K562 (cell line): Measurements from ENCODE around the gene NPC1. TPM values are rescaled to one million over a fixed set of nuclear protein-coding genes. Genes with fewer than 3 reads are reported as not detected.

Source experiments
- ATAC-seq: fragments of 200-7000 bp; cut with Tn5 transposase; 3 replicates; pipeline ENCODE4 v1.9.1; 2020; ENCODE audit warnings: moderate library complexity
- BruUV-seq: library from RNA; stranded (reverse); fragments of 400-500 nt; replicated peaks from 2 replicates; lab custom pipeline; 2021; lab: Mats Ljungman, UMichigan
- CTCF ChIA-PET: fragments of 300-600 bp; formaldehyde crosslinking; extraction: SDS; loops from one replicate; lab custom pipeline; 2021; ENCODE audit warnings: low intra/inter-chr PET ratio; lab: Yijun Ruan, JAX
- POLR2A ChIA-PET: fragments of 300-600, 350-650 bp; sonication (Branson Sonifier 250); formaldehyde crosslinking; extraction: SDS; loops from one replicate; lab custom pipeline; 2021; ENCODE audit warnings: antibody characterized with exemption, inconsistent platforms; lab: Yijun Ruan, JAX
- DNase-seq, 4 experiments: peaks; one replicate each; pipeline versions ENCODE4 v3.0.0 to v3.0.0-alpha.2; 2011 to 2018; ENCODE audit warnings: low spot score in 3 of 4, mixed read lengths in 3 of 4; ENCODE audit errors: extremely low read depth in 1 of 4
- FAIRE-seq: peaks from 2 replicates; lab custom pipeline; 2011; peaks lifted over from hg19 to GRCh38; lab: Jason Lieb, UNC
- H2AFZ ChIP-seq: 2 replicates; pipeline ENCODE4 v1.6.0; 2011; ENCODE audit warnings: low read depth, low read length, control low read depth, inconsistent platforms
- H3K27ac ChIP-seq: fragments of 200-600 bp; 3 replicates; pipeline ENCODE4 v1.8.0; 2011; ENCODE audit warnings: low read depth, mild to moderate bottlenecking, control low read depth, inconsistent platforms, low read length, moderate library complexity, mixed read lengths; ENCODE audit errors: extremely low read depth
- H3K27me3 ChIP-seq, 2 experiments: fragments of 300-600 bp in 1 of 2; 2 replicates in 1 of 2; 3 replicates in 1 of 2; pipeline versions ENCODE4 v1.6.0 to v1.8.0; 2011; ENCODE audit warnings: inconsistent platforms in 2 of 2, low read length in 2 of 2, mild to moderate bottlenecking in 1 of 2, mixed read lengths in 1 of 2, moderate library complexity in 1 of 2; ENCODE audit not compliant: control insufficient read depth in 2 of 2, insufficient read depth in 2 of 2
- H3K36me3 ChIP-seq: fragments of 300-600 bp; 3 replicates; pipeline ENCODE4 v1.8.0; 2011; ENCODE audit warnings: mild to moderate bottlenecking, low read length, inconsistent platforms; ENCODE audit not compliant: control insufficient read depth, insufficient read depth
- H3K4me1 ChIP-seq, 2 experiments: fragments of 200-600 bp in 1 of 2; replicated peaks in 1 of 2; 2 replicates in 1 of 2; 3 replicates in 1 of 2; pipeline versions ENCODE4 v1.5.1 to v1.8.0; 2011; ENCODE audit warnings: inconsistent platforms in 2 of 2, low read length in 2 of 2, mild to moderate bottlenecking in 1 of 2, mixed read lengths in 1 of 2, moderate library complexity in 1 of 2; ENCODE audit not compliant: control insufficient read depth in 2 of 2, insufficient read depth in 2 of 2
- H3K4me2 ChIP-seq: 2 replicates; pipeline ENCODE4 v1.6.1; 2011; ENCODE audit warnings: low read length, control low read depth, inconsistent platforms, mixed read lengths; ENCODE audit not compliant: insufficient read depth
- H3K4me3 ChIP-seq: fragments of 200-600 bp; sonication (generic), shearing (Covaris generic); 2 replicates; pipeline ENCODE4 v1.5.1; 2016; ENCODE audit warnings: control low read depth, inconsistent platforms
- H3K79me2 ChIP-seq: fragments of 200-600 bp; 3 replicates; pipeline ENCODE4 v1.8.0; 2011; ENCODE audit warnings: low read length, inconsistent platforms; ENCODE audit not compliant: control insufficient read depth, insufficient read depth
- H3K9ac ChIP-seq, 2 experiments: 2 replicates each; pipeline versions ENCODE4 v1.6.0 to v1.6.1; 2011; ENCODE audit warnings: low read depth in 2 of 2, low read length in 2 of 2, control low read depth in 1 of 2, inconsistent platforms in 1 of 2, mild to moderate bottlenecking in 1 of 2, mixed read lengths in 1 of 2; ENCODE audit not compliant: insufficient read depth in 1 of 2
- H3K9me1 ChIP-seq: one replicate; pipeline ENCODE4 v1.6.0; 2011; ENCODE audit warnings: inconsistent platforms, mild to moderate bottlenecking, low read length, moderate library complexity; ENCODE audit not compliant: control insufficient read depth, insufficient read depth
- H3K9me3 ChIP-seq: replicated peaks from 2 replicates; pipeline ENCODE4 v1.5.1; 2011; ENCODE audit warnings: low read depth, low read length, inconsistent platforms; ENCODE audit not compliant: control insufficient read depth, insufficient read depth
- H4K20me1 ChIP-seq: replicated peaks from 2 replicates; pipeline ENCODE4 v1.6.1; 2011; ENCODE audit warnings: low read length, inconsistent platforms, mixed read lengths; ENCODE audit not compliant: control insufficient read depth, insufficient read depth
- CXXC5 ChIP-seq: fragments of 250-450 bp; sonication (Bioruptor Pico); IDR thresholded peaks from 2 replicates; pipeline ENCODE4 v1.8.0; 2022; ENCODE audit warnings: inconsistent platforms, mild to moderate bottlenecking, moderate library complexity
- HDAC3 ChIP-seq: fragments of 450-650 bp; IDR thresholded peaks from 2 replicates; pipeline ENCODE4 v1.6.1; 2018; ENCODE audit warnings: borderline replicate concordance, mild to moderate bottlenecking, moderate library complexity; ENCODE audit not compliant: partially characterized antibody
- HDAC8 ChIP-seq: fragments of 450-650 bp; IDR thresholded peaks from 2 replicates; pipeline ENCODE4 v1.6.1; 2016; ENCODE audit warnings: mild to moderate bottlenecking, missing genetic modification characterization, moderate library complexity, missing compliant biosample characterization
- KLF10 ChIP-seq: fragments of 250-450 bp; sonication (Bioruptor Pico); IDR thresholded peaks from 2 replicates; pipeline ENCODE4 v1.6.1; 2021; ENCODE audit warnings: matching md5 sums
- LCOR ChIP-seq: sonication (generic); formaldehyde crosslinking; IDR thresholded peaks from 2 replicates; pipeline ENCODE4 v1.8.0; 2022; ENCODE audit warnings: mild to moderate bottlenecking, missing genetic modification reagents
- NCOR1 ChIP-seq: fragments of 450-650 bp; IDR thresholded peaks from 2 replicates; pipeline ENCODE4 v1.6.1; 2016; ENCODE audit warnings: mild to moderate bottlenecking, moderate library complexity
- WGBS: fragments of 100-300 bp; shearing (Covaris generic); methylation state at CpG from one replicate; pipeline ENCODE4 v1.1.6; 2016; ENCODE audit warnings: low coverage, mixed read lengths; ENCODE audit not compliant: insufficient coverage; ENCODE audit errors: missing lambda C conversion rate; 5-methylcytosine and 5-hydroxymethylcytosine counted together
- in situ Hi-C: fragments of 300-500 bp; cut with MboI; formaldehyde crosslinking; loops from 4 replicates; pipeline ENCODE4 v1.15.0; 2018; ENCODE audit warnings: inconsistent platforms, mixed read lengths
- intact Hi-C: fragments of 100-400 bp; cut with micrococcal nuclease; formaldehyde crosslinking; loops from 2 replicates; pipeline ENCODE4 v1.14.2; 2022
- polyA plus RNA-seq, 8 experiments: library from polyadenylated mRNA; depleted of rRNA in 4 of 8; stranded (reverse) in 5 of 8; unstranded in 3 of 8; fragments of >200 nt; fragmentation: Nextera tagmentation in 2 of 8; fragmentation: Illumina TruSeq in 1 of 8; extraction: Ambion mirVana in 2 of 8; extraction: Trizol in 1 of 8; gene quantifications; 2 replicates each; pipeline versions ENCODE4 v1.2.1 to v1.2.3, GENCODE V29; 2011 to 2014; ENCODE audit warnings: inconsistent platforms in 1 of 8, missing spikeins in 1 of 8
- total RNA-seq, 7 experiments: library from RNA; depleted of rRNA in 6 of 7; stranded (reverse); fragments of >200 nt in 6 of 7; fragmentation: Illumina TruSeq in 2 of 7; extraction: Trizol in 2 of 7; gene quantifications; 2 replicates each; pipeline versions ENCODE4 v1.2.1 to v1.2.3, GENCODE V29; 2011 to 2021; ENCODE audit warnings: low replicate concordance in 1 of 7
- TF ChIP-seq, protein P1 (sequence below), 2 experiments: fragments of 450-650 bp; IDR thresholded peaks; 2 replicates each; pipeline ENCODE4 v1.6.1; 2016
- TF ChIP-seq, protein P2 (sequence below): sonication (generic); formaldehyde crosslinking; IDR thresholded peaks from 2 replicates; pipeline ENCODE4 v1.8.0; 2022; ENCODE audit warnings: mild to moderate bottlenecking, missing genetic modification reagents
- TF ChIP-seq, protein P3 (sequence below): fragments of 450-650 bp; formaldehyde crosslinking; IDR thresholded peaks from 2 replicates; pipeline ENCODE4 v1.4.0; 2020; ENCODE audit warnings: mild to moderate bottlenecking
- TF ChIP-seq, protein P4 (sequence below): fragments of 250-450 bp; sonication (Bioruptor Pico); IDR thresholded peaks from 2 replicates; pipeline ENCODE4 v1.9.0; 2021; ENCODE audit warnings: mild to moderate bottlenecking

Gene NPC1
- total and polyA plus RNA-seq, 9 of the 15 experiments (the other 6 are each of a cell fraction or from before 2014, with no cell fraction given), result 17.1 to 45.9 (median 27.6) TPM

DNA sequence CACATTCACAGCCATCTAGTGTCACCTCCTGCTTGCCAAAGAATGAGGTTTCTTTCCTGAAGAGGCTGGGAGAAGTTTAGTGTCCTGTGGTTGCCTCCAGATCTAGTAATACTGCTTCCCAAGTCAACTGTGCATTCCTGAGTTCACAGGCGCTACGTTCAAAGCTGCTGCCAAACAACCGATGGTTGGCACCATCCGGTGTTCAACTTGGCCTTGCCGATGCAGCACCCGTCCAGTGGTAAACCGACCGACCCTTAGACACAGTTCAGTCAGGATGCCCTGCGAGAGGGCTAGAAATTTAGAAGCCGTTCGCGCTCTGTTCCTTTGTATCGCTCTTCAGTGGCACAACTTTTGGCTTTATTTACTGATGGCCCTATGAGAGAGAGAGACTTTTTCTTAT, 54.4 kb downstream of the NPC1 start:
- Histone ChIP-seq H2AFZ (no peak overlapping the region), H4K20me1 (peaks cover 7% of the 10 kb centered on the region), H3K4me3 (no peak overlapping the region), H3K9ac (no peak overlapping the region), H3K4me1 (peaks cover 14 to 28% of the 10 kb centered on the region in 2 experiments), H3K9me1 (no peaks in the 10 kb centered on the region), H3K36me3 (peaks cover 96% of the 10 kb centered on the region), H3K9me3 (no peaks in the 10 kb centered on the region), H3K4me2 (no peak overlapping the region), H3K27ac (no peak overlapping the region), H3K27me3 (no peaks in the 10 kb centered on the region), H3K79me2 (peaks cover 8% of the 10 kb centered on the region; the same call in 2 of the 3 replicates)
- no TSS peak for BruUV-seq
- ChIA-PET POLR2A (interaction anchor here (0.6 to 0.7 kb wide), 2 partner anchors 48 to 64 kb away, joined by 3 read pairs; no protein-coding TSS in a partner anchor), CTCF (no interaction called here)
- ATAC-seq, result no peak
- WGBS, result 98% methylated on average over 13 of the region's 13 CpGs
- in situ Hi-C loops (no loop called here), intact Hi-C loops (no loop called here)
- no peak for FAIRE-seq
- no peak for DNase-seq
- TF ChIP-seq, protein P1, sequence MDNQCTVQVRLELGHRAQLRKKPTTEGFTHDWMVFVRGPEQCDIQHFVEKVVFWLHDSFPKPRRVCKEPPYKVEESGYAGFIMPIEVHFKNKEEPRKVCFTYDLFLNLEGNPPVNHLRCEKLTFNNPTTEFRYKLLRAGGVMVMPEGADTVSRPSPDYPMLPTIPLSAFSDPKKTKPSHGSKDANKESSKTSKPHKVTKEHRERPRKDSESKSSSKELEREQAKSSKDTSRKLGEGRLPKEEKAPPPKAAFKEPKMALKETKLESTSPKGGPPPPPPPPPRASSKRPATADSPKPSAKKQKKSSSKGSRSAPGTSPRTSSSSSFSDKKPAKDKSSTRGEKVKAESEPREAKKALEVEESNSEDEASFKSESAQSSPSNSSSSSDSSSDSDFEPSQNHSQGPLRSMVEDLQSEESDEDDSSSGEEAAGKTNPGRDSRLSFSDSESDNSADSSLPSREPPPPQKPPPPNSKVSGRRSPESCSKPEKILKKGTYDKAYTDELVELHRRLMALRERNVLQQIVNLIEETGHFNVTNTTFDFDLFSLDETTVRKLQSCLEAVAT (IDR thresholded peaks at IDR 0.05), result no peak
- TF ChIP-seq LCOR (CRISPR knock-in tag) (no peak), CXXC5 (no peak), KLF10 (CRISPR knock-in tag) (no peak), NCOR1 (no peak), HDAC3 (no peak), HDAC8 (tag) (no peak)
- TF ChIP-seq, protein P2, sequence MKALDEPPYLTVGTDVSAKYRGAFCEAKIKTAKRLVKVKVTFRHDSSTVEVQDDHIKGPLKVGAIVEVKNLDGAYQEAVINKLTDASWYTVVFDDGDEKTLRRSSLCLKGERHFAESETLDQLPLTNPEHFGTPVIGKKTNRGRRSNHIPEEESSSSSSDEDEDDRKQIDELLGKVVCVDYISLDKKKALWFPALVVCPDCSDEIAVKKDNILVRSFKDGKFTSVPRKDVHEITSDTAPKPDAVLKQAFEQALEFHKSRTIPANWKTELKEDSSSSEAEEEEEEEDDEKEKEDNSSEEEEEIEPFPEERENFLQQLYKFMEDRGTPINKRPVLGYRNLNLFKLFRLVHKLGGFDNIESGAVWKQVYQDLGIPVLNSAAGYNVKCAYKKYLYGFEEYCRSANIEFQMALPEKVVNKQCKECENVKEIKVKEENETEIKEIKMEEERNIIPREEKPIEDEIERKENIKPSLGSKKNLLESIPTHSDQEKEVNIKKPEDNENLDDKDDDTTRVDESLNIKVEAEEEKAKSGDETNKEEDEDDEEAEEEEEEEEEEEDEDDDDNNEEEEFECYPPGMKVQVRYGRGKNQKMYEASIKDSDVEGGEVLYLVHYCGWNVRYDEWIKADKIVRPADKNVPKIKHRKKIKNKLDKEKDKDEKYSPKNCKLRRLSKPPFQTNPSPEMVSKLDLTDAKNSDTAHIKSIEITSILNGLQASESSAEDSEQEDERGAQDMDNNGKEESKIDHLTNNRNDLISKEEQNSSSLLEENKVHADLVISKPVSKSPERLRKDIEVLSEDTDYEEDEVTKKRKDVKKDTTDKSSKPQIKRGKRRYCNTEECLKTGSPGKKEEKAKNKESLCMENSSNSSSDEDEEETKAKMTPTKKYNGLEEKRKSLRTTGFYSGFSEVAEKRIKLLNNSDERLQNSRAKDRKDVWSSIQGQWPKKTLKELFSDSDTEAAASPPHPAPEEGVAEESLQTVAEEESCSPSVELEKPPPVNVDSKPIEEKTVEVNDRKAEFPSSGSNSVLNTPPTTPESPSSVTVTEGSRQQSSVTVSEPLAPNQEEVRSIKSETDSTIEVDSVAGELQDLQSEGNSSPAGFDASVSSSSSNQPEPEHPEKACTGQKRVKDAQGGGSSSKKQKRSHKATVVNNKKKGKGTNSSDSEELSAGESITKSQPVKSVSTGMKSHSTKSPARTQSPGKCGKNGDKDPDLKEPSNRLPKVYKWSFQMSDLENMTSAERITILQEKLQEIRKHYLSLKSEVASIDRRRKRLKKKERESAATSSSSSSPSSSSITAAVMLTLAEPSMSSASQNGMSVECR, result no peak
- TF ChIP-seq, protein P3, sequence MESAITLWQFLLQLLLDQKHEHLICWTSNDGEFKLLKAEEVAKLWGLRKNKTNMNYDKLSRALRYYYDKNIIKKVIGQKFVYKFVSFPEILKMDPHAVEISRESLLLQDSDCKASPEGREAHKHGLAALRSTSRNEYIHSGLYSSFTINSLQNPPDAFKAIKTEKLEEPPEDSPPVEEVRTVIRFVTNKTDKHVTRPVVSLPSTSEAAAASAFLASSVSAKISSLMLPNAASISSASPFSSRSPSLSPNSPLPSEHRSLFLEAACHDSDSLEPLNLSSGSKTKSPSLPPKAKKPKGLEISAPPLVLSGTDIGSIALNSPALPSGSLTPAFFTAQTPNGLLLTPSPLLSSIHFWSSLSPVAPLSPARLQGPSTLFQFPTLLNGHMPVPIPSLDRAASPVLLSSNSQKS (CRISPR knock-in tag), result no peak
- TF ChIP-seq, protein P4, sequence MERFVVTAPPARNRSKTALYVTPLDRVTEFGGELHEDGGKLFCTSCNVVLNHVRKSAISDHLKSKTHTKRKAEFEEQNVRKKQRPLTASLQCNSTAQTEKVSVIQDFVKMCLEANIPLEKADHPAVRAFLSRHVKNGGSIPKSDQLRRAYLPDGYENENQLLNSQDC (CRISPR knock-in tag), result no peak
